Measurements from ENCODE around the gene MUC3A. TPM values are rescaled to one million over a fixed set of nuclear protein-coding genes. Genes with fewer than 3 reads are reported as not detected.
"Not testable (repeated sequence)": the region's sequence is repeated elsewhere in the genome, so short reads cannot be mapped to it uniquely, and the experiment has no call there.

Gene MUC3A
- total RNA-seq, 8 experiments from 2014 or later = 0.11 to 2.2 (median 0.72) TPM; not detected in 1

GRCh38 chr7:100919779-100920437, 29.4 kb upstream of the MUC3A start:
- not testable (repeated sequence) for H3K4me1 ChIP-seq (replicated peaks in 1 of 2); H3K4me3 ChIP-seq; ATAC-seq (replicated peaks in 6 of 8); H3K27ac ChIP-seq
- in situ Hi-C loops (cut with MboI; ENCODE audit: low pct_unique_long_range_greater_than_20kb in 2 of 9, low sequenced_read_pairs in 9 of 9, unreplicated experiment in 9 of 9) = loop anchor here in 2 of 9 experiments (25.0 kb wide), 1 partner anchor 142 kb away; no protein-coding TSS in a partner anchor
- 40 to 65% (median 58%) methylated on average over 3 to 7 of the region's 9 CpGs; no CpG with 5 or more reads in 1 of the 10 experiments for WGBS, 10 experiments

GRCh38 chr7:100921039-100921438, 28.3 kb upstream of the MUC3A start:
- Histone ChIP-seq H3K4me1 (replicated peaks in 1 of 2) (peaks cover 0 to 9% of the 10 kb centered on the region in 2 donors), H3K27ac (no peak overlapping the region), H3K4me3 (no peak overlapping the region)
- ATAC-seq (replicated peaks in 6 of 8) = no peak
- in situ Hi-C loops (cut with MboI; ENCODE audit: low pct_unique_long_range_greater_than_20kb in 2 of 9, low sequenced_read_pairs in 9 of 9, unreplicated experiment in 9 of 9) = loop anchor here in 2 of 9 experiments (25.0 kb wide), 1 partner anchor 141 kb away; no protein-coding TSS in a partner anchor

DNA sequence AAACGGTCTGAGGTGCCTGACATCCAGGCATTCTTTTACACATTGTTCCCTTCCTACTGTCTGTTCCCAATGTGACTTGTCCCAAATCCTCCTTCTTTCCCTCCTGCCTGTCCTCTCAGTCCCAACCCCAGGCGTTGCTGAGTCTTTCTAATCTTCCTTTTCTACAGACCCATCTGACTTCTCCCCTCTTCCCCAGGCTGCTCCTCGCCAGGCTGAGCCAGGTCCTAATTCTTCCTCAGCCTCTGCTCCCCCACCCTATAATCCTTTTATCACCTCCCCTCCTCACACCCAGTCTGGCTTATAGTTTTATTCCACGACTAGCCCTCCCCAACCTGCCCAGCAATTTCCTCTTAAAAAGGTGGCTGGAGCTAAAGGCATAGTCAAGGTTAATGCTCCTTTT, 25.7 kb upstream of the MUC3A start:
- WGBS, 10 experiments = 0 to 100% (median 53%) methylated on average over 1 to 3 of the region's 4 CpGs; no CpG with 5 or more reads in 2 of the 10 experiments
- H3K4me3 ChIP-seq; ATAC-seq (replicated peaks in 6 of 8); H3K27ac ChIP-seq; H3K4me1 ChIP-seq (replicated peaks in 1 of 2): not testable (repeated sequence)
- in situ Hi-C loops (cut with MboI; ENCODE audit: low pct_unique_long_range_greater_than_20kb in 2 of 9, low sequenced_read_pairs in 9 of 9, unreplicated experiment in 9 of 9) = loop anchor here in 2 of 9 experiments (25.0 kb wide), 1 partner anchor 139 kb away; no protein-coding TSS in a partner anchor

- WGBS, 10 experiments = 20 to 80% (median 67%) methylated on average over 1 of the region's 1 CpG; no CpG with 5 or more reads in 7 of the 10 experiments
- Histone ChIP-seq H3K4me3 (no peak overlapping the region), H3K27ac (no peak overlapping the region), H3K4me1 (replicated peaks in 1 of 2) (no peaks in the 10 kb centered on the region)
- ATAC-seq (replicated peaks in 6 of 8) = no peak
- in situ Hi-C loops (cut with MboI; ENCODE audit: low pct_unique_long_range_greater_than_20kb in 2 of 9, low sequenced_read_pairs in 9 of 9, unreplicated experiment in 9 of 9) = no loop called here
Observed at GRCh38 chr7:100929808-100930174, 19.5 kb upstream of the MUC3A start.

DNA sequence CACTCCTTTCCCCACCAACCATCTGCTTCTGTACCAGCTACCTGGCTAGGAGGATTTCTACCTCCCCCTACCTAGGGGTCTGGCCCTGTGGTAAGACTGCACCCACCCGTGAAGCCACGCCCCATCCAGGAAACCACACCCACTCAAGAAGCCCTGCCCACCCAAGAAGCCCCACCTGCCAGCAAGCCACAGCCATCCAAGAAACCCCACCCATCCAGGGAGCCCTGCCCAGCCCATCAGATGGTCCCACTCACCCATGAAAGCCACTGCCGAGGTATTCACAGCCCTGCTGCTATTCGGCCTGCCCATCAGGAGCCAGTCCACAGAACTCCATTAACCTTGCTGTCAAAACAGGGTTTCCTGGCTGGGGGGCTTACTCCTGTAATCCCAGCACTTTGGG, 15.6 kb upstream of the MUC3A start:
- no peak overlapping the region for H3K4me3 ChIP-seq
- peak in 3 of 8 experiments; percentile 61 to 93 (median 66) for ATAC-seq (replicated peaks in 6 of 8)

DNA sequence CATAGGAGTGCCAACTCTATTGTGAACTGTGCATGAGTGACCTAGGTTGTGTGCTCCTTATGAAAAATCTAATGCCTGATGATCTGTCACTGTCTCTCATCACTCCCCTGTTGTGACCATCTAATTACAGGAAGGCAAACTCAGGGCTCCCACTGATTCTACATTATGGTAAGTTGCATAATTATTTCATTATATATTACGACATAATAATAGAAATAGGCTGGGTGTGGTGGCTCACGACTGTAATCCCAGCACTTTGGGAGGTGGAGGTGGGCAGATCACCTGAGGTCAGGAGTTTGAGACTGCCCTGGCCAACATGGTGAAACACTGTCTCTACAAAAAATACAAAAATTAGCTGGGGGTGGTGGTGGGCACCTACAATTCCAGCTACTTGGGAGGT, 14.0 kb upstream of the MUC3A start:
- H3K27ac ChIP-seq; in situ Hi-C loops (cut with MboI; ENCODE audit: low pct_unique_long_range_greater_than_20kb in 2 of 9, low sequenced_read_pairs in 9 of 9, unreplicated experiment in 9 of 9); H3K4me3 ChIP-seq; ATAC-seq (replicated peaks in 6 of 8); H3K4me1 ChIP-seq (replicated peaks in 1 of 2): not testable (repeated sequence)
- 0 to 75% (median 68%) methylated on average over 1 to 2 of the region's 2 CpGs; no CpG with 5 or more reads in 4 of the 10 experiments for WGBS, 10 experiments

More for the DNA sequence above, 15.6 kb upstream of the MUC3A start:
- 0 to 72% (median 20%) methylated on average over 1 to 2 of the region's 4 CpGs; no CpG with 5 or more reads in 6 of the 10 experiments for WGBS, 10 experiments
- in situ Hi-C loops (cut with MboI; ENCODE audit: low pct_unique_long_range_greater_than_20kb in 2 of 9, low sequenced_read_pairs in 9 of 9, unreplicated experiment in 9 of 9) = no loop called here
- H3K27ac ChIP-seq = no peak overlapping the region
- H3K4me1 ChIP-seq (replicated peaks in 1 of 2) = no peaks in the 10 kb centered on the region

DNA sequence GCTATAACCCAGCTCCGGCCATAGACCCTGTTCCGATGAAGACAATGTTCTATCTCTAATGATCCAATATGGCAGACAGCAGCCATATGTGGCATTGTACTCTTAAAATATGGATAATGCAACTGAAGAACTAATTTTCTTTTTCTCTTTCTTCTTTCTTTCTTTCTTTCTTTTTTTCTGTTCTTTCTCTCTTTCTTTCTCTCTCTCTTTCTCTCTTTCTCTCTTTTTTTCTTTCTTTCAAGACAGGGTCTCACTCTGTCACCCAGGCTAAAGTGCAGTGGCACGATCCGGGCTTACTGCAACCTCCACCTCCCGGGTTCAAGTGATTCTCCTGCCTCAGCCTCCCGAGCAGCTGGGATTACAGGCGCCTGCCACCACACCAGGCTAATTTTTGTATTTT, 13.2 kb upstream of the MUC3A start:
- H3K4me3 ChIP-seq; H3K27ac ChIP-seq; ATAC-seq (replicated peaks in 6 of 8); H3K4me1 ChIP-seq (replicated peaks in 1 of 2); in situ Hi-C loops (cut with MboI; ENCODE audit: low pct_unique_long_range_greater_than_20kb in 2 of 9, low sequenced_read_pairs in 9 of 9, unreplicated experiment in 9 of 9): not testable (repeated sequence)
- 23 to 100% (median 72%) methylated on average over 2 to 7 of the region's 7 CpGs; no CpG with 5 or more reads in 1 of the 10 experiments for WGBS, 10 experiments

DNA sequence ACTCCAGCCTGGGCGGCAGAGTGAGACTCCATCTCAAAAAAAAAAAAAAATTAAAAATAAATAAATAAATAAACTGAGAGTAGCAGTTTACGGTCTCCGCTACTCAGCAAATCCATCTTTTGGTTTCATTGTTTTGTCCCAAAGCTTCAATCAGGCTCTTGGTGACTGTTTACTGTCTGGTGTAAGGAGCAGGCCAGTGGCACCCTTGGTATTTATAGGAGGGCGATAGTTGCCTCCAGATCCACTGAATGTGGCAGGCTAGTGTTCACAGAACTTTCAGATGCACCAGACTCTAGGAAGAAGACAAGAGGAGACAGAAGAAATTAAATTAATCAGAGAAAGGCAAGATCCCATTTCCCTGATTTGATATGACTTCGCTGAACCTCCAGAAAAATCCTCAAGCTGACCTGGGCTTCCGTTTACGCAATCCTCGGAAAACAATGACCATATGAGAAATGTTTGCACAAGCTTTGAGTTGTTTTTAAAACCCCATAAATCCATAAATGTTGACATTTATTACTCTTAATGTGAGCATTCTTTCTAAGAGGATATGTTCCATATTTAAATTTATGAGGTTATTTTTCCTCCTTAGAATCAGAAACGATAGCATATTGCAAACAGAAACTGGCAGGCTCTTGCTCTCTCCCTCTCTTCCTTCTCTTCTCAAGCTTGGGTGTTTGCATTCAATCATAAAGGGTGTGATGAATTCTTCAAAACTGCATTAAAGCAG, 7.1 kb upstream of the MUC3A start:
- in situ Hi-C loops (cut with MboI; ENCODE audit: low pct_unique_long_range_greater_than_20kb in 2 of 9, low sequenced_read_pairs in 9 of 9, unreplicated experiment in 9 of 9) = no loop called here

DNA sequence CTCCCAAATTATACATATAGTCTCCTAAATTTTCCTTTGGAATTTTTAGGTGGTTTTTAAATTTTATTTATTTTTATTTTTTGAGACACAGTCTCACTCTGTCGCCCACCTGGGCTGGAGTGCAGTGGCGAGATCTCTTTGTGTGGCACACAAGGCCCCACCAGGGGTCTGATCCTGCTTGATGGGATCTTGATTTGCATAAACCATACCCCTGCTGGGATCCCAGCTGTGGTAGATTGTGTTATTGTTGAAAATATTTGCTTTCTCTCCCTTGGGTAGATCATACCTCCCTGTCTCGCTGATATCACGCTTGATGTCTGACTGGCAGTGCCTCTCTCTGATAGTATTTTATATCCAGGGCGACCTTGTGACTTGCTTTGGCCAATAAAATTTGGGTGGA, 5.6 kb upstream of the MUC3A start:
- Histone ChIP-seq H3K27ac (no peak overlapping the region), H3K4me3 (no peak overlapping the region), H3K4me1 (replicated peaks in 1 of 2) (no peaks in the 10 kb centered on the region)
- in situ Hi-C loops (cut with MboI; ENCODE audit: low pct_unique_long_range_greater_than_20kb in 2 of 9, low sequenced_read_pairs in 9 of 9, unreplicated experiment in 9 of 9) = no loop called here
- no peak for ATAC-seq (replicated peaks in 6 of 8)
- 48 to 100% (median 74%) methylated on average over 1 to 5 of the region's 5 CpGs; no CpG with 5 or more reads in 2 of the 10 experiments for WGBS, 10 experiments

More for the DNA sequence above, 7.1 kb upstream of the MUC3A start:
- WGBS, 10 experiments = 14 to 87% (median 75%) methylated on average over 5 to 9 of the region's 9 CpGs
- no peak overlapping the region for H3K27ac ChIP-seq
- ATAC-seq (replicated peaks in 6 of 8) = peak in 5 of 8 experiments; percentile 12 to 93 (median 37)
- H3K4me3 ChIP-seq = no peak overlapping the region
- H3K4me1 ChIP-seq (replicated peaks in 1 of 2) = no peaks in the 10 kb centered on the region

DNA sequence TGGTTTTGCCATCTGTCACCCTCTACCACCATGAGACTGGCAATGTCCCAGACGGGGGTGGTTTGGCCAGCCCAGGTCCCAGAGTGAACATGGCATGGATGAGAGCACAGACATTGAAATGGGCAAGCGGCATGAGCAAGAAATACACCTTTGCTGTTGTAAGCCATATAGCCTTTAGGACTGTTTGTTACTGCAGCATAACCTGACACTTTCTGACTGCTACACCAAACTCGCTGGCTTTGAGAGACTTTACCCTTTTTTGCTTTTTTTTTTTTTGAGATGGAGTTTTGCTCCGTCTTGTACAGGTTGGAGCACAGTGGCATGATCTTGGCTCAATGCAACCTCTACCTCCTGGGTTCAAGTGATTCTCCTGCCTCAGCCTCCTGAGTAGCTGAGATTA, 5.2 kb upstream of the MUC3A start:
- Histone ChIP-seq H3K4me3 (no peak overlapping the region), H3K27ac (no peak overlapping the region), H3K4me1 (replicated peaks in 1 of 2) (no peaks in the 10 kb centered on the region)
- in situ Hi-C loops (cut with MboI; ENCODE audit: low pct_unique_long_range_greater_than_20kb in 2 of 9, low sequenced_read_pairs in 9 of 9, unreplicated experiment in 9 of 9) = no loop called here
- 13 to 96% (median 89%) methylated on average over 1 to 3 of the region's 4 CpGs; no CpG with 5 or more reads in 4 of the 10 experiments for WGBS, 10 experiments
- ATAC-seq (replicated peaks in 6 of 8) = no peak

DNA sequence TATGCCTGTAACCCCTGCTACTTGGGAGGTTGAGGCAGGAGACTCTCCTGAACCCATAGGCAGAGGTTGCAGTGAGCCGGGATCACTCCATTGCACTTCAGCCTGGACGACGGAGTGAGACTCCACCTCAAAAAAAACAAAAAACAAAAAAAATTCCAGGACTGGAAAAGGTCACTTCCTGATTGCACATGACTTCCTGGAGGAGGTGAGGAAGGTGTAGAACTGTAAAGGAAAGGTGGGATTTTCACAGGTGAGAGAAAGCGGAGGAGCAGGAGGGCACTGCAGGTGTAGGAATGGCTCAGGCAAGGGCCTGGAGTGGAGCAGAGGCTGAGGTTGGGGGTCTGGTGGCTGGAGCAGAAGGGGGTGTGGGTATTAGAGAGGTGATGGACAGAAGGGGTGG, 3.2 kb upstream of the MUC3A start:
- H3K4me1 ChIP-seq (replicated peaks in 1 of 2) = no peaks in the 10 kb centered on the region
- no peak overlapping the region for H3K27ac ChIP-seq
- in situ Hi-C loops (cut with MboI; ENCODE audit: low pct_unique_long_range_greater_than_20kb in 2 of 9, low sequenced_read_pairs in 9 of 9, unreplicated experiment in 9 of 9) = no loop called here
- no peak for ATAC-seq (replicated peaks in 6 of 8)
- no peak overlapping the region for H3K4me3 ChIP-seq
- WGBS, 10 experiments = 80 to 100% (median 93%) methylated on average over 2 to 4 of the region's 4 CpGs; no CpG with 5 or more reads in 3 of the 10 experiments

DNA sequence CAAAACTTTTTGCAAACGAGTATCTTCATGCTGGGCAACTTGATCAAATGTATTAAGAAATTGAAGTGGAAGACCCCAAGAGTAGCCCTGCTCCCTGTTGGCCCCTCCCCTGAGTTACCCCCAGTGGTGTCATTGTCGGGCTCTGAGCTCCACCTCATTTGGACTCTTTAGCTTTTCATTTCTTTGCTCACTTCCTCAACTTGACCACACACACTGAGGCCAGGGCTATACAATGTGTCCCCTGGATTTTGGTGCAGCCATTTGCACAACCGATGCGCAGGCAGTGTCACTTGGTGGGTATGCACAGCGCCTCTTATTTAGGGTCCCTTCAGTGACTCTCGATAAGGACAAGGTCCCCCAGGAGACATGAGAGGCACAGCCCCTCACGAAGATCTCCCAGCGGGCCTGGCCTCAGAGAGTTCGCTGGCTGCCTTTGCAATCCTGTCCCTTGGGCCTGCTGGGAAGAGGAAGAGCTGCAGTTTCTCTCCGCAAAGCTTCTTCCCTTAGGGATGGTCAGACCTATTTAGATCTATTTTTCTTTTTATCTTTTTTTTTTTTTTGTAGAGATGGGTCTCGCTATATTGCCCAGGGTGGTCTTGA, 2.5 kb upstream of the MUC3A start:
- ATAC-seq (replicated peaks in 6 of 8) = no peak
- in situ Hi-C loops (cut with MboI; ENCODE audit: low pct_unique_long_range_greater_than_20kb in 2 of 9, low sequenced_read_pairs in 9 of 9, unreplicated experiment in 9 of 9) = no loop called here
- H3K27ac ChIP-seq = no peak overlapping the region
- H3K4me1 ChIP-seq (replicated peaks in 1 of 2) = no peaks in the 10 kb centered on the region
- 33 to 89% (median 72%) methylated on average over 1 to 8 of the region's 11 CpGs; no CpG with 5 or more reads in 2 of the 10 experiments for WGBS, 10 experiments
- no peak overlapping the region for H3K4me3 ChIP-seq

GRCh38 chr7:100947792-100948191, 1.5 kb upstream of the MUC3A start:
- 6 to 83% (median 66%) methylated on average over 1 to 4 of the region's 5 CpGs; no CpG with 5 or more reads in 1 of the 10 experiments for WGBS, 10 experiments
- Histone ChIP-seq H3K4me3 (no peak overlapping the region), H3K27ac (no peak overlapping the region), H3K4me1 (replicated peaks in 1 of 2) (no peaks in the 10 kb centered on the region)
- in situ Hi-C loops (cut with MboI; ENCODE audit: low pct_unique_long_range_greater_than_20kb in 2 of 9, low sequenced_read_pairs in 9 of 9, unreplicated experiment in 9 of 9) = no loop called here
- ATAC-seq (replicated peaks in 6 of 8) = no peak

All from motor neuron (in vitro differentiated cells).